Fibroblast of pulmonary artery (primary cell): ENCODE measurements around the gene NCOA3.

ENCODE experiments used
- DNase-seq: peaks from one replicate; pipeline ENCODE4 v3.0.0-alpha.2; 2010; ENCODE audit warnings: low read depth
- H3K4me3 ChIP-seq: replicated peaks from 2 replicates; pipeline ENCODE4 v1.5.1; 2011; ENCODE audit warnings: low read depth, mild to moderate bottlenecking, control low read depth, low read length, moderate library complexity
- CTCF ChIP-seq: IDR thresholded peaks from 2 replicates; pipeline ENCODE4 v1.5.1; 2011; ENCODE audit warnings: mild to moderate bottlenecking, control low read depth, low read length, inconsistent platforms; ENCODE audit errors: missing control alignments

Gene NCOA3

GRCh38 chr20:47532002-47532401 lies 30.3 kb downstream of the NCOA3 start:
- no peak for TF ChIP-seq CTCF
- no peak overlapping the region for H3K4me3 ChIP-seq
- no peak for DNase-seq

GRCh38 chr20:47533518-47534062 lies 31.9 kb downstream of the NCOA3 start:
- DNase-seq = no peak
- H3K4me3 ChIP-seq = no peak overlapping the region
- TF ChIP-seq CTCF = no peak

GRCh38 chr20:47534405-47534804 lies 32.7 kb downstream of the NCOA3 start:
- DNase-seq = no peak
- no peak overlapping the region for H3K4me3 ChIP-seq
- no peak for TF ChIP-seq CTCF

- H3K4me3 ChIP-seq = no peak overlapping the region
- no peak for DNase-seq
- TF ChIP-seq CTCF = no peak
Measured at GRCh38 chr20:47535088-47535487, 33.4 kb downstream of the NCOA3 start.

- no peak for DNase-seq
- H3K4me3 ChIP-seq = no peak overlapping the region
- TF ChIP-seq CTCF = no peak
Measured at GRCh38 chr20:47535994-47536393, 34.3 kb downstream of the NCOA3 start.

- DNase-seq = no peak
- no peak overlapping the region for H3K4me3 ChIP-seq
- no peak for TF ChIP-seq CTCF
Measured at GRCh38 chr20:47540443-47541354, 39.0 kb downstream of the NCOA3 start.

GRCh38 chr20:47541355-47541922 lies 39.8 kb downstream of the NCOA3 start:
- no peak for DNase-seq
- TF ChIP-seq CTCF = no peak
- no peak overlapping the region for H3K4me3 ChIP-seq
